Colonic mucosa (tissue), 4 donors: ENCODE measurements around the gene FAM78B. TPM values are rescaled to one million over a fixed set of nuclear protein-coding genes. Genes with fewer than 3 reads are reported as not detected.

ENCODE experiments used
- DNase-seq: peaks from one replicate; pipeline ENCODE4 v3.0.0-alpha.2; 2020
- H3K27ac ChIP-seq: fragments of 200-600 bp; one replicate; pipeline ENCODE4 v1.8.0; 2021
- H3K27me3 ChIP-seq: fragments of 200-600 bp; one replicate; pipeline ENCODE4 v1.8.0; 2021
- H3K36me3 ChIP-seq: fragments of 200-600 bp; one replicate; pipeline ENCODE4 v1.8.0; 2021
- H3K4me1 ChIP-seq: fragments of 200-600 bp; one replicate; pipeline ENCODE4 v1.8.0; 2021; ENCODE audit warnings: mild to moderate bottlenecking
- H3K4me3 ChIP-seq: fragments of 200-600 bp; one replicate; pipeline ENCODE4 v1.8.0; 2021
- H3K9ac ChIP-seq, 2 donors: one replicate each; pipeline ENCODE4 v1.7.0; 2013; ENCODE audit warnings: control low read depth in 2 of 2, low read depth in 2 of 2, low read length in 2 of 2
- H3K9me3 ChIP-seq: fragments of 200-600 bp; one replicate; pipeline ENCODE4 v1.8.0; 2021
- CTCF ChIP-seq: fragments of 200-600 bp; IDR thresholded peaks from one replicate; pipeline ENCODE4 v1.8.0; 2022; ENCODE audit warnings: antibody characterized with exemption, mild to moderate bottlenecking
- intact Hi-C: fragments of 100-400 bp; cut with DNase I; formaldehyde crosslinking; loops from one replicate; pipeline ENCODE4 v1.14.1; 2022
- total RNA-seq, 2 donors: library from RNA; stranded (reverse); fragmentation: NEBNext Ultra II Directional in 1 of 2; extraction: Animal tissue kit (Norgen Biotek cat#: 25700) in 1 of 2; gene quantifications; one replicate each; pipeline ENCODE4 v1.2.1, GENCODE V29; 2021
- donor health status: healthy.
- donor health status: DM: no; HTN: no; CAD: no.
- donor health status: DM: no; HTN: no; CAD: no.

Gene FAM78B
- total RNA-seq, 2 donors from 2014 or later, result 0.69 to 1.2 TPM

GRCh38 chr1:166064951-166065350, 101.8 kb downstream of the FAM78B start:
- Histone ChIP-seq H3K4me1 (no peaks in the 10 kb centered on the region), H3K36me3 (no peaks in the 10 kb centered on the region), H3K9me3 (no peaks in the 10 kb centered on the region), H3K9ac (no peak overlapping the region), H3K4me3 (no peak overlapping the region), H3K27ac (no peak overlapping the region), H3K27me3 (no peaks in the 10 kb centered on the region)
- DNase-seq, result no peak
- TF ChIP-seq CTCF, result no peak
- intact Hi-C loops, result no loop called here

- Histone ChIP-seq H3K9me3 (no peaks in the 10 kb centered on the region), H3K4me1 (no peaks in the 10 kb centered on the region), H3K9ac (no peak overlapping the region), H3K27ac (no peak overlapping the region), H3K4me3 (no peak overlapping the region), H3K36me3 (no peaks in the 10 kb centered on the region), H3K27me3 (no peaks in the 10 kb centered on the region)
- no peak for TF ChIP-seq CTCF
- intact Hi-C loops, result no loop called here
- DNase-seq, result no peak
Measured at GRCh38 chr1:166064313-166064926, 102.4 kb downstream of the FAM78B start.

GRCh38 chr1:166063701-166064100, 103.1 kb downstream of the FAM78B start:
- intact Hi-C loops, result no loop called here
- Histone ChIP-seq H3K9me3 (no peaks in the 10 kb centered on the region), H3K4me1 (no peaks in the 10 kb centered on the region), H3K36me3 (no peaks in the 10 kb centered on the region), H3K9ac (no peak overlapping the region), H3K27me3 (no peaks in the 10 kb centered on the region), H3K27ac (no peak overlapping the region), H3K4me3 (no peak overlapping the region)
- no peak for TF ChIP-seq CTCF
- no peak for DNase-seq

- no peak for TF ChIP-seq CTCF
- no peak overlapping the region for H3K9ac ChIP-seq
- intact Hi-C loops, result no loop called here
- H3K4me1 ChIP-seq, result no peaks in the 10 kb centered on the region
- no peaks in the 10 kb centered on the region for H3K27me3 ChIP-seq
- no peaks in the 10 kb centered on the region for H3K36me3 ChIP-seq
- H3K27ac ChIP-seq, result no peak overlapping the region
- H3K4me3 ChIP-seq, result no peak overlapping the region
- DNase-seq, result no peak
- H3K9me3 ChIP-seq, result no peaks in the 10 kb centered on the region
Measured at GRCh38 chr1:166062421-166063070, 104.3 kb downstream of the FAM78B start.

GRCh38 chr1:166057650-166058049, 109.2 kb downstream of the FAM78B start:
- H3K4me1 ChIP-seq, result no peaks in the 10 kb centered on the region
- TF ChIP-seq CTCF, result no peak
- no peak overlapping the region for H3K4me3 ChIP-seq
- no peaks in the 10 kb centered on the region for H3K9me3 ChIP-seq
- H3K9ac ChIP-seq, result no peak overlapping the region
- no peaks in the 10 kb centered on the region for H3K27me3 ChIP-seq
- H3K27ac ChIP-seq, result no peak overlapping the region
- no peaks in the 10 kb centered on the region for H3K36me3 ChIP-seq
- intact Hi-C loops, result no loop called here
- DNase-seq, result no peak
